SK-N-SH treated with all-trans-retinoic acid at 6 μM for 48 hours (cell line): ENCODE data around the gene LCN6.

ENCODE experiments used
- ISL1 ChIP-seq: fragments of 250-450 bp; sonication (Bioruptor Pico); IDR thresholded peaks from 2 replicates; pipeline ENCODE4 v2.1.2; 2022; ENCODE audit warnings: mild to moderate bottlenecking, moderate library complexity
- ZNF565 ChIP-seq: fragments of 450-650 bp; formaldehyde crosslinking; conservative IDR thresholded peaks from 2 replicates; pipeline ENCODE4 v1.5.0; 2020; ENCODE audit warnings: low read depth, mild to moderate bottlenecking, moderate library complexity
- ZNF70 ChIP-seq: fragments of 450-650 bp; formaldehyde crosslinking; IDR thresholded peaks from 2 replicates; pipeline ENCODE4 v1.5.0; 2020; ENCODE audit warnings: mild to moderate bottlenecking, moderate library complexity

GRCh38 chr9:136746621-136747020 lies 1.7 kb downstream of the LCN6 start:
- TF ChIP-seq ZNF565 (CRISPR knock-in tag) (no peak), ISL1 (no peak), ZNF70 (CRISPR knock-in tag) (no peak)
